Muscle of leg (tissue), 11 donors: Measurements from ENCODE around the gene ACAD8. TPM values are rescaled to one million over a fixed set of nuclear protein-coding genes. Genes with fewer than 3 reads are reported as not detected.

Experiments
- DNase-seq: peaks from one replicate; pipeline ENCODE4 v3.0.0; 2013
- H3K27ac ChIP-seq: one replicate; pipeline ENCODE4 v1.5.1; 2013; ENCODE audit warnings: mild to moderate bottlenecking, low read length, control low read depth
- H3K27me3 ChIP-seq: one replicate; pipeline ENCODE4 v1.6.1; 2013; ENCODE audit warnings: low read length; ENCODE audit not compliant: control insufficient read depth, insufficient read depth
- H3K36me3 ChIP-seq: one replicate; pipeline ENCODE4 v1.6.1; 2013; ENCODE audit warnings: low read length; ENCODE audit not compliant: control insufficient read depth, insufficient read depth
- H3K4me1 ChIP-seq: one replicate; pipeline ENCODE4 v1.6.1; 2013; ENCODE audit warnings: low read length; ENCODE audit not compliant: control insufficient read depth, insufficient read depth
- H3K4me3 ChIP-seq: one replicate; pipeline ENCODE4 v1.5.1; 2013; ENCODE audit warnings: low read length, control low read depth
- H3K9me3 ChIP-seq: replicated peaks from 2 replicates; pipeline ENCODE4 v1.6.1; 2013; ENCODE audit warnings: low read depth, low read length; ENCODE audit not compliant: control insufficient read depth
- WGBS: methylation state at CpG from one replicate; pipeline ENCODE4 v1.1.5; 2013; ENCODE audit warnings: missing lambda C conversion rate; ENCODE audit not compliant: insufficient coverage; 5-methylcytosine and 5-hydroxymethylcytosine counted together
- polyA plus RNA-seq, 8 donors: library from polyadenylated mRNA; unstranded; fragments of 120-200 nt; gene quantifications; one replicate each; pipeline versions ENCODE4 v1.2.1 to v1.2.3, GENCODE V29; 2013; ENCODE audit warnings: inconsistent platforms in 1 of 8, low replicate concordance in 1 of 8; ENCODE audit not compliant: insufficient read length in 8 of 8, insufficient read depth in 1 of 8
- total RNA-seq: library from RNA; stranded (reverse); fragments of 120-200 nt; gene quantifications from one replicate; pipeline ENCODE4 v1.2.4, GENCODE V29; 2013

The ACAD8 gene
- total and polyA plus RNA-seq, 9 donors = 15.0 to 24.0 (median 18.8) TPM

GRCh38 chr11:134264966-134265764 is 11.8 kb downstream of the ACAD8 start:
- Histone ChIP-seq H3K4me3 (no peak overlapping the region), H3K36me3 (peaks cover 35% of the 10 kb centered on the region), H3K4me1 (no peaks in the 10 kb centered on the region), H3K27ac (no peak overlapping the region), H3K27me3 (peaks cover 5% of the 10 kb centered on the region), H3K9me3 (no peaks in the 10 kb centered on the region)
- WGBS = 88% methylated on average over 5 of the region's 7 CpGs
- no peak for DNase-seq

- DNase-seq = no peak
- H3K4me3 ChIP-seq = no peak overlapping the region
- WGBS = 87% methylated on average over 5 of the region's 5 CpGs
- no peaks in the 10 kb centered on the region for H3K4me1 ChIP-seq
- H3K27me3 ChIP-seq = peaks cover 10% of the 10 kb centered on the region
- H3K9me3 ChIP-seq = no peaks in the 10 kb centered on the region
- no peak overlapping the region for H3K27ac ChIP-seq
- H3K36me3 ChIP-seq = peaks cover 26% of the 10 kb centered on the region
These were observed 13.1 kb downstream of the ACAD8 start for GRCh38 chr11:134266440-134266839.

GRCh38 chr11:134266841-134267251 is 13.5 kb downstream of the ACAD8 start:
- H3K4me3 ChIP-seq = no peak overlapping the region
- H3K4me1 ChIP-seq = no peaks in the 10 kb centered on the region
- 75% methylated on average over 3 of the region's 3 CpGs for WGBS
- H3K36me3 ChIP-seq = peaks cover 23% of the 10 kb centered on the region
- H3K9me3 ChIP-seq = no peaks in the 10 kb centered on the region
- peaks cover 14% of the 10 kb centered on the region for H3K27me3 ChIP-seq
- no peak overlapping the region for H3K27ac ChIP-seq
- no peak for DNase-seq

- no peaks in the 10 kb centered on the region for H3K9me3 ChIP-seq
- peaks cover 16% of the 10 kb centered on the region for H3K36me3 ChIP-seq
- no peaks in the 10 kb centered on the region for H3K4me1 ChIP-seq
- H3K27me3 ChIP-seq = peaks cover 20% of the 10 kb centered on the region
- 81% methylated on average over 3 of the region's 5 CpGs for WGBS
- no peak overlapping the region for H3K27ac ChIP-seq
- no peak overlapping the region for H3K4me3 ChIP-seq
- no peak for DNase-seq
These were observed 14.1 kb downstream of the ACAD8 start for GRCh38 chr11:134267461-134267860.

- H3K9me3 ChIP-seq = no peaks in the 10 kb centered on the region
- H3K4me3 ChIP-seq = no peak overlapping the region
- peaks cover 11% of the 10 kb centered on the region for H3K36me3 ChIP-seq
- WGBS = 75% methylated on average over 11 of the region's 11 CpGs
- no peak overlapping the region for H3K27ac ChIP-seq
- no peaks in the 10 kb centered on the region for H3K4me1 ChIP-seq
- H3K27me3 ChIP-seq = peaks cover 25% of the 10 kb centered on the region
- DNase-seq = no peak
These were observed 14.6 kb downstream of the ACAD8 start for GRCh38 chr11:134267966-134268365.

DNA sequence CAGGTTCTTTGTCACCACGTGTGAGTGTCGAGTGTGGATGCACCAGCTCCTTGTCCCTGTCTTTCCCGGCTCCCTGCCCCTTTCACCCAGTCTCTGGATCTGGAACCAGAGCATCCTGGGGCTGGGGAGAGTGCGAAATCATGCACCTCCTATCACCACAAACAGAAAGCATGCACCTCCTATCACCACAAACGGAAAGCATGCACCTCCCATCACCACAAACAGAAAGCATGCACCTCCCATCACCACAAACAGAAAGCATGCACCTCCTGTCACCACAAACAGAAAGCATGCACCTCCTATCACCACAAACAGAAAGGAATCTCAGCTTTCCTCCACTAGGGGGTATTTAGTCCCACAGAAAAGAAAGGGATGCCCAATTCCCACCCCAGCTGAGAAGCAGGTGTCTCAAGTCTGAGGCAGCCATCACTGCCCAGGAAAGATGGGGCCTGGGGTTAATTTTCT is 16.9 kb downstream of the ACAD8 start:
- WGBS = 44% methylated on average over 5 of the region's 5 CpGs
- no peaks in the 10 kb centered on the region for H3K36me3 ChIP-seq
- DNase-seq = no peak
- H3K4me1 ChIP-seq = no peaks in the 10 kb centered on the region
- H3K27me3 ChIP-seq = peaks cover 38% of the 10 kb centered on the region
- H3K9me3 ChIP-seq = no peaks in the 10 kb centered on the region
- no peak overlapping the region for H3K4me3 ChIP-seq
- no peak overlapping the region for H3K27ac ChIP-seq

DNA sequence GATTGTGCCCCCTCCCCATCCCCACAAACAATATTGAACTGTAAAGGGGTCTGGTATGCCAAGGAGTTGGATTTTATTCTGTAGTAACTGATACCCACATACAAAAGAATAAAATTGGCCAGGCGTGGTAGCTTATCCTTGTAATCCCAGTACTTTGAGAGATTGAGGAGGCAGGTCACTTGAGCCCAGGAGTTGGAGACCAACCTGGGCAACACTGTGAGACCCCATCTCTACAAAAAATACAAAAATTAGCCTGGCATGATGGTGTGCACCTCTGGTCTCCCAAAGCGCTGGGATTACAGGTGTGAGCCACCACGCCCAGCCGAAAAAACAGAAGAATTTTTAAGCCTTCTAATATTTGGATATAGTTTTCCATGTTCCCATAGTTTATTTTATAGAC is 18.6 kb downstream of the ACAD8 start:
- H3K27me3 ChIP-seq = peaks cover 55% of the 10 kb centered on the region
- no peak for DNase-seq
- no peak overlapping the region for H3K4me3 ChIP-seq
- no peaks in the 10 kb centered on the region for H3K36me3 ChIP-seq
- H3K9me3 ChIP-seq = no peaks in the 10 kb centered on the region
- WGBS = no CpG with 5 or more reads among the region's 4 CpGs
- peaks cover 11% of the 10 kb centered on the region for H3K4me1 ChIP-seq
- H3K27ac ChIP-seq = no peak overlapping the region

GRCh38 chr11:134272381-134273316 is 19.3 kb downstream of the ACAD8 start:
- no peaks in the 10 kb centered on the region for H3K9me3 ChIP-seq
- WGBS = 14% methylated on average over 14 of the region's 18 CpGs
- H3K27ac ChIP-seq = no peak overlapping the region
- no peak overlapping the region for H3K4me3 ChIP-seq
- H3K36me3 ChIP-seq = no peaks in the 10 kb centered on the region
- peaks cover 62% of the 10 kb centered on the region for H3K27me3 ChIP-seq
- peak; percentile 32 for DNase-seq
- H3K4me1 ChIP-seq = peaks cover 15% of the 10 kb centered on the region

- no peaks in the 10 kb centered on the region for H3K9me3 ChIP-seq
- H3K4me3 ChIP-seq = no peak overlapping the region
- no peak overlapping the region for H3K27ac ChIP-seq
- DNase-seq = no peak
- peaks cover 15% of the 10 kb centered on the region for H3K4me1 ChIP-seq
- peaks cover 68% of the 10 kb centered on the region for H3K27me3 ChIP-seq
- no peaks in the 10 kb centered on the region for H3K36me3 ChIP-seq
- no CpG with 5 or more reads among the region's 3 CpGs for WGBS
These were observed 19.9 kb downstream of the ACAD8 start for GRCh38 chr11:134273317-134273712.

DNA sequence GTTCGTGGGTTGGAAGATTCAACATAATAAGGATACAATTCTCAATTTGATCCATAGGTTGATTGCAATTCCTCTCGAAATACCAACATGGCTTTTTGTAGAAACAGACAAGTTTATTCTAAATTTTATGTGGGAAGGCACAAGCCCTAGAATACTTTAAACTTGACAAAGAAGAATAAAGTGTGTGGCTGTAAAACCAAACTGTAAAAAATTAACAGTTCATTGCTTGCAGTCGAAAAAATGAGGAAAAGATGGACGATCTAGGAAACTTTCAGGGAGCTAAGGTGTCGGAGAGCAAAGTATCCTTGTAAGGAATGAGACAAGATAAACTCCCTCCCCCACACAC is 21.8 kb downstream of the ACAD8 start:
- H3K4me1 ChIP-seq = peaks cover 15% of the 10 kb centered on the region
- no peak overlapping the region for H3K4me3 ChIP-seq
- peaks cover 71% of the 10 kb centered on the region for H3K27me3 ChIP-seq
- no peaks in the 10 kb centered on the region for H3K9me3 ChIP-seq
- no peak for DNase-seq
- WGBS = no CpG with 5 or more reads among the region's 5 CpGs
- H3K36me3 ChIP-seq = no peaks in the 10 kb centered on the region
- H3K27ac ChIP-seq = no peak overlapping the region
